ENCODE data around the gene INHBC.

DNA sequence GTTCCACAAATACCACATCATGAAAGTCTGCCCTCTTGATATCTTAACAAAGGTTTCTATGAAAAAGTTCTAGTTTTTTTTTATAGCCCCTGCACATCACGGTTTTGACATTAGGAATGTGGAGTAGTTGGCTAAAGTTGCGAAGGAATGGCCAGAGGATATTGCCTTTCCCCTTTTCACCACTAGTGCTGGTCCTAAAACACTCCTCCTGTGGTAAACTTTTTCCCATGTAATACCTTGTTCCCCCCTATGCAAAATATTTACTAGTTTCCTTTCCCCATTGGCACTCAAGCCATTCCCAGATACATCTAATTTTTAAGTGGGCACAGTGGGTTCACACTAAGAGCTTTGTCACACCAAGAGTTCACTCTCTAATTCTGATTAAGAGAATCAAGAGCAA lies 37.1 kb upstream of the INHBC start:
- no peak for TF ChIP-seq CTCF (IDR thresholded peaks at IDR 0.05 in 4 of 5, conservative IDR thresholded peaks at IDR 0.05 in 1 of 5)
- TF ChIP-seq POLR2A (IDR thresholded peaks at IDR 0.05): no peak
